ENCODE data around the gene IQCN. TPM values are rescaled to one million over a fixed set of nuclear protein-coding genes. Genes with fewer than 3 reads are reported as not detected.
A peak's percentile ranks its signal among the peaks of the same experiment; 100 is the strongest.

Gene IQCN
- polyA plus RNA-seq, 1 donor, result 7.2 TPM

GRCh38 chr19:18290302-18291018 lies 16.2 kb upstream of the IQCN start:
- no peak for DNase-seq

- DNase-seq, result no peak
These were observed 15.4 kb upstream of the IQCN start for GRCh38 chr19:18289471-18290301.

- no peak for DNase-seq
These were observed 13.9 kb upstream of the IQCN start for GRCh38 chr19:18287836-18288772.

- no peak for DNase-seq
These were observed 12.9 kb upstream of the IQCN start for GRCh38 chr19:18286973-18287635.

- no peak for DNase-seq
These were observed 10.6 kb upstream of the IQCN start for GRCh38 chr19:18284712-18285360.

GRCh38 chr19:18283338-18283737 lies 9.1 kb upstream of the IQCN start:
- DNase-seq, result no peak

GRCh38 chr19:18282788-18283141 lies 8.5 kb upstream of the IQCN start:
- no peak for DNase-seq

GRCh38 chr19:18282021-18282787 lies 8.0 kb upstream of the IQCN start:
- no peak for DNase-seq

GRCh38 chr19:18281082-18282020 lies 7.1 kb upstream of the IQCN start, which contains the start of gene JUND:
Gene JUND (minus strand): TSS chr19:18281622. CDS start chr19:18281484, 138 bp downstream.
- peak; percentile 96 for DNase-seq

GRCh38 chr19:18280247-18281081 lies 6.2 kb upstream of the IQCN start:
- no peak for DNase-seq

GRCh38 chr19:18279516-18280246 lies 5.4 kb upstream of the IQCN start:
- peak; percentile 94 for DNase-seq

GRCh38 chr19:18279266-18279515 lies 4.9 kb upstream of the IQCN start:
- DNase-seq, result no peak

GRCh38 chr19:18278521-18279265 lies 4.4 kb upstream of the IQCN start:
- DNase-seq, result no peak

GRCh38 chr19:18274781-18275356 lies 617 bp upstream of the IQCN start:
- DNase-seq, result no peak

- no peak for DNase-seq
These were observed 562 bp downstream of the IQCN start for GRCh38 chr19:18273561-18274218.

GRCh38 chr19:18271433-18271841 lies 2.8 kb downstream of the IQCN start:
- DNase-seq, result no peak
